ENCODE results near the gene KCNC2.

The KCNC2 gene

DNA sequence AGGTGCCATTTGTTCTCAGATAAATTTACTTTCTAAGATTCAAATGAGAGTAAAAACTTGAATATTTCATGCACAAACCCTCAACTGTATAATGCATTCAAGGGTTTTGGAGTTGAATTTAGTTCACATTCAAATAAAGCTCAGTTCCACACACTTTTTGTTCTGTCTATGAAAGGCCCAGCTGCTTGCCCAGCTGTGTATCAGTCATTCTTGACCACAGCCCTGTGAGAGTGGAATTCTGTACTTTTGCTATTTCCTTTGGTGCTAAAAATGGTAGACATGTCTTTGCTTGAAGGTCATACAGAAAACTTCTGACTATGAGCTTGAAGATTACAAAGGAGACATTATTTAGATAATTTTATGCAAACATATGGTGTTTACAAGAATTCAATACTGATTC, 110.4 kb downstream of the KCNC2 start:
- no peak for DNase-seq (ENCODE audit: extremely low spot score)
- TF ChIP-seq TARDBP (IDR thresholded peaks at IDR 0.05): no peak
- no peak for TF ChIP-seq L3MBTL2 (conservative IDR thresholded peaks at IDR 0.05)
- no peak for TF ChIP-seq CTBP1 (IDR thresholded peaks at IDR 0.05; ENCODE audit: borderline replicate concordance)
- no peak for TF ChIP-seq FOXK2 (IDR thresholded peaks at IDR 0.05)
- TF ChIP-seq SUZ12 (IDR thresholded peaks at IDR 0.05): no peak
- TF ChIP-seq HDGF (IDR thresholded peaks at IDR 0.05; ENCODE audit: borderline replicate concordance): no peak
- TF ChIP-seq ELF4 (IDR thresholded peaks at IDR 0.05): no peak
- TF ChIP-seq ARNT (IDR thresholded peaks at IDR 0.05): no peak
- TF ChIP-seq NFRKB (IDR thresholded peaks at IDR 0.05): no peak
- TF ChIP-seq, protein P1, sequence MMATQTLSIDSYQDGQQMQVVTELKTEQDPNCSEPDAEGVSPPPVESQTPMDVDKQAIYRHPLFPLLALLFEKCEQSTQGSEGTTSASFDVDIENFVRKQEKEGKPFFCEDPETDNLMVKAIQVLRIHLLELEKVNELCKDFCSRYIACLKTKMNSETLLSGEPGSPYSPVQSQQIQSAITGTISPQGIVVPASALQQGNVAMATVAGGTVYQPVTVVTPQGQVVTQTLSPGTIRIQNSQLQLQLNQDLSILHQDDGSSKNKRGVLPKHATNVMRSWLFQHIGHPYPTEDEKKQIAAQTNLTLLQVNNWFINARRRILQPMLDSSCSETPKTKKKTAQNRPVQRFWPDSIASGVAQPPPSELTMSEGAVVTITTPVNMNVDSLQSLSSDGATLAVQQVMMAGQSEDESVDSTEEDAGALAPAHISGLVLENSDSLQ (IDR thresholded peaks at IDR 0.05): no peak
- no peak for TF ChIP-seq BHLHE40 (IDR thresholded peaks at IDR 0.05; ENCODE audit: borderline replicate concordance)
- TF ChIP-seq LEF1 (IDR thresholded peaks at IDR 0.05; ENCODE audit: borderline replicate concordance): no peak
- no peak for TF ChIP-seq ZNF384 (IDR thresholded peaks at IDR 0.05)
- CTCF ChIA-PET: no interaction called here
- POLR2A ChIA-PET: no interaction called here

DNA sequence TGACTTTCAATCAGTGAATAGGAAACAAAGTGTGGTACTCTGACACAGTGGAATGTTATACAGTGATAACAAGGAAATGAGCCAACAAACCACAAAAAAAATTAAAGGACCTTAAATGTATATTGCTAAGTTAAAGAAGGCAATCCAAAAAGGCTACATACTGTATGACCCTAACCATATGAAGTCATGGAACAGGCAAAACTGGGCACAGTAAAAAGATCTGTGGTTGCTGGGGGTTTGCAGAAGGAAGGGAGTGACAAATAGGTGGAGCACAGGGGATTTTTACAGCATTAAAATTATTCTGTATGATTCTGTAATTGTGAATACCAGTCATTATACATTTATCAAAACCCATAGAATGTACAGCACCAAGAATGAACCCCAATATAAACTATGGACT, 112.6 kb downstream of the KCNC2 start:
- ChIA-PET CTCF (no interaction called here), POLR2A (no interaction called here)
- no peak for DNase-seq (ENCODE audit: extremely low spot score)
- TF ChIP-seq ZNF384 (IDR thresholded peaks at IDR 0.05): no peak
- no peak for TF ChIP-seq SUZ12 (IDR thresholded peaks at IDR 0.05)

DNA sequence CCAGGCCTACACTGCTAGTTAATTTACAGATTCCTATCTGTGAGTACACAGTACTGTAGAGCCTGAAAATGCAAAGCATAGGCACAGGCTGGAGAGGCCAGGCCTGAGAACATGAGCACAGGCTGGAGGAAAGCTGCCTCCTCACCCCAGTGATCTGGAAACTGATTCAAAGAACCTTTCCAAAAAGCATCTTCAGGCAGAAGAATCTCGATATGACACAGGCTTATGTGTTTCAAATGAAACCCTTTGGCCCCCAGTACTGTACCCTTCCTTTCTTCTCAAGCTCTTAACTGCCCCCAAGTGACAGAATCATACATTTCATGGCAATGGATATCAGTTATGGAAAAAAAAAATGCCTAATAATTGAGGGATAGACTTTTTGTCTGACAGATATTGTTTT, 122.0 kb downstream of the KCNC2 start:
- ChIA-PET CTCF (interaction anchor here (0.6 kb wide), 3 partner anchors 11 to 480 kb away, joined by 3 to 4 read pairs (median 3); no protein-coding TSS in a partner anchor), POLR2A (no interaction called here)
- TF ChIP-seq, protein P1 (IDR thresholded peaks at IDR 0.05): no peak
- TF ChIP-seq BHLHE40 (IDR thresholded peaks at IDR 0.05; ENCODE audit: borderline replicate concordance): no peak
- no peak for TF ChIP-seq SUZ12 (IDR thresholded peaks at IDR 0.05)
- no peak for TF ChIP-seq SP1 (IDR thresholded peaks at IDR 0.05)
- TF ChIP-seq ZNF384 (IDR thresholded peaks at IDR 0.05): no peak
- TF ChIP-seq FOXA1 (IDR thresholded peaks at IDR 0.05): no peak
- no peak for TF ChIP-seq FOXK2 (IDR thresholded peaks at IDR 0.05)
- TF ChIP-seq LEF1 (IDR thresholded peaks at IDR 0.05; ENCODE audit: borderline replicate concordance): no peak
- no peak for TF ChIP-seq HDGF (IDR thresholded peaks at IDR 0.05; ENCODE audit: borderline replicate concordance)
- TF ChIP-seq NFRKB (IDR thresholded peaks at IDR 0.05): no peak
- no peak for TF ChIP-seq ARNT (IDR thresholded peaks at IDR 0.05)
- TF ChIP-seq ELF4 (IDR thresholded peaks at IDR 0.05): no peak
- TF ChIP-seq FOXM1 (IDR thresholded peaks at IDR 0.05; ENCODE audit: borderline replicate concordance): no peak
- TF ChIP-seq TARDBP (IDR thresholded peaks at IDR 0.05): no peak
- TF ChIP-seq L3MBTL2 (conservative IDR thresholded peaks at IDR 0.05): no peak
- TF ChIP-seq CTBP1 (IDR thresholded peaks at IDR 0.05; ENCODE audit: borderline replicate concordance): no peak
- peak; percentile 5 for DNase-seq (ENCODE audit: extremely low spot score)

DNA sequence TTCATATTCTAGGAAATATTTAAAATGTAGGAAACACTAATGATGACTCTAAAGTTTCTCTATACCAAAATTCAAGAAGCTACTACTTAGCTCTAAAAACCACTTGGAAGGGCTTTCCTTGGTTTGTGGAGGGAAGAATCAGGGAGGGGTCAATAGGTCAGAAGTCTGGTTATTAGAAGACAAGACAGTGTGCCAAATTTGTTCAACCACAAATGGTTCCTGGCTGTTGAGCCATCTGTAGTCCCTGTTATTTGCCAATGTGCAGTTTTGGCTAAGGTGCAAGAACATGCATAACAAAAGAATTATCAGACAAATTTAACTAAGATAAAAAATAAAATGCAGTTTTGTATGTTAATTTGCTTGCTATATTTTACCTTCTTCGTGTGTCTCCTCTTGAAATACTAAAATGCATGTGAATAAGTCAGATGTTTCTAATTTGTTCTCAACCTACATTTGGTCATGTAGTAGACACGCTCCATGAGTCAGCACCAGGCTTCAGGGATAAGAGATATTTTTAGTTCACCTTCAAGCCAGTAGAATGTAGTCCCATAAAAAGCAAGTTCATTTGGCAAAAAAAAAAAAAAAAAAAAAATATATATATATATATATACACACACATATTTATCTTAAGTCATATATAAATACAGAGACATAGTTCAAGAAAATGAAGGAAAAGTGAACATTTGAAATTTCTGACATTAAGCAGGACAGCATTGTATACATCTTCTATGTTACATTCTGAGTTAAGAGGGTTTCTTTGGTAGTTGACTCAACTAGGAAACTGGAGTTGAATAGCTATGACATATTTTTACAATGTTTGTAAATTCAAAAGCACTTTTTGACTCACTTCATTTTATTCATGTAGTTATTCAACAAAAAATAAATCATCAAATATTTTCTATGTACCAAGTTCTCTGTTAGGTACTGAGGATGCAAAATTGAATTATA, 123.3 kb downstream of the KCNC2 start:
- TF ChIP-seq FOXM1 (IDR thresholded peaks at IDR 0.05; ENCODE audit: borderline replicate concordance): no peak
- no peak for TF ChIP-seq NFRKB (IDR thresholded peaks at IDR 0.05)
- no peak for TF ChIP-seq CTBP1 (IDR thresholded peaks at IDR 0.05; ENCODE audit: borderline replicate concordance)
- no peak for TF ChIP-seq ZNF384 (IDR thresholded peaks at IDR 0.05)
- no peak for TF ChIP-seq ARNT (IDR thresholded peaks at IDR 0.05)
- no peak for TF ChIP-seq FOXA1 (IDR thresholded peaks at IDR 0.05)
- no peak for TF ChIP-seq BHLHE40 (IDR thresholded peaks at IDR 0.05; ENCODE audit: borderline replicate concordance)
- TF ChIP-seq TARDBP (IDR thresholded peaks at IDR 0.05): no peak
- no peak for TF ChIP-seq SUZ12 (IDR thresholded peaks at IDR 0.05)
- TF ChIP-seq ELF4 (IDR thresholded peaks at IDR 0.05): no peak
- TF ChIP-seq, protein P1 (IDR thresholded peaks at IDR 0.05): no peak
- TF ChIP-seq SP1 (IDR thresholded peaks at IDR 0.05): no peak
- TF ChIP-seq FOXK2 (IDR thresholded peaks at IDR 0.05): no peak
- no peak for TF ChIP-seq L3MBTL2 (conservative IDR thresholded peaks at IDR 0.05)
- TF ChIP-seq HDGF (IDR thresholded peaks at IDR 0.05; ENCODE audit: borderline replicate concordance): no peak
- TF ChIP-seq LEF1 (IDR thresholded peaks at IDR 0.05; ENCODE audit: borderline replicate concordance): no peak
- ChIA-PET POLR2A (no interaction called here), CTCF (no interaction called here)
- no peak for DNase-seq (ENCODE audit: extremely low spot score)

DNA sequence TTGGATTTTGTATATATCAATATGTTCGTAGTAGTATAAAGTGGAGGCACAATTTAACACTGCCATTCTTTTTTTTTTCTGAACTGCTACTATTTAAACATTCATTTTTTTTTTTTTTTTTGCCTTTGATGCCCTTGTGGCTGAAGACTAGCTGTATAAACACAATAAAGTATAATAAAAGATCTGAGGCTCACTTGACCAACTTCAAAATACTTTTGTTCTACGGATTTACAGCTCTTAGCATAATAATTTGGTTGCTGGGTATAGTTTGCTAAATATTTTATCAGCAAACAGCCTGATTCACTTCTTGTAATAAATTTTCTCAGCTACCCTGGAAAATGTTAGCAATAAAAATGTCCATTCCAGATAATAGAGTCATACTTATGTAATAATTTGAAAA, 128.3 kb downstream of the KCNC2 start:
- CTCF ChIA-PET: no interaction called here
- no peak for TF ChIP-seq TARDBP (IDR thresholded peaks at IDR 0.05)
- no peak for TF ChIP-seq BHLHE40 (IDR thresholded peaks at IDR 0.05; ENCODE audit: borderline replicate concordance)
- no peak for TF ChIP-seq SUZ12 (IDR thresholded peaks at IDR 0.05)
- TF ChIP-seq LEF1 (IDR thresholded peaks at IDR 0.05; ENCODE audit: borderline replicate concordance): no peak
- no peak for TF ChIP-seq ARNT (IDR thresholded peaks at IDR 0.05)
- TF ChIP-seq CTBP1 (IDR thresholded peaks at IDR 0.05; ENCODE audit: borderline replicate concordance): no peak
- no peak for TF ChIP-seq FOXK2 (IDR thresholded peaks at IDR 0.05)
- POLR2A ChIA-PET: no interaction called here
- no peak for DNase-seq (ENCODE audit: extremely low spot score)

DNA sequence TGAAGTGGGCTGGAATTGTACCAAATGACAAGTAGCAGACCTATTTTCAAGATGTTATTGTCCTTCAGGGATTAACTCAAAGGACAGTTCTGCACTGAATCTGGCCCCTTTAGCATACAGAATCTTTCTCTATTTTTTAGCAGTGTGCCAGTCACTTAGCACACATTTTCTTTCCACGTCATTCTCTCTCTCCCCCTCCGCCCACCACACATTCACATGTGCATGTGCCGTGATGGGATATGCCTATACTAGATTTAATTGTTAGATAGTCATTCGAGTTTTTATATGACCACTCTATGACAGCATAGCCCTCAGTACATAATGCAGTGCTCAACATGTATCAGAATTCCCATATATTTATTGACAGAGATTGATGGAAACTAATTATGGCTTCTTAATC, 129.1 kb downstream of the KCNC2 start:
- no peak for DNase-seq (ENCODE audit: extremely low spot score)
- ChIA-PET CTCF (no interaction called here), POLR2A (no interaction called here)
- TF ChIP-seq FOXM1 (IDR thresholded peaks at IDR 0.05; ENCODE audit: borderline replicate concordance): no peak
- TF ChIP-seq ZNF384 (IDR thresholded peaks at IDR 0.05): no peak
- TF ChIP-seq TARDBP (IDR thresholded peaks at IDR 0.05): no peak
- TF ChIP-seq LEF1 (IDR thresholded peaks at IDR 0.05; ENCODE audit: borderline replicate concordance): no peak
- TF ChIP-seq ELF4 (IDR thresholded peaks at IDR 0.05): no peak
- TF ChIP-seq FOXK2 (IDR thresholded peaks at IDR 0.05): no peak
- no peak for TF ChIP-seq FOXA1 (IDR thresholded peaks at IDR 0.05)
- TF ChIP-seq SP1 (IDR thresholded peaks at IDR 0.05): no peak

All from HEK293T (cell line).